Measurements from ENCODE around the gene FAM221B.
A peak's percentile ranks its signal among the peaks of the same experiment; 100 is the strongest.

Gene FAM221B

DNA sequence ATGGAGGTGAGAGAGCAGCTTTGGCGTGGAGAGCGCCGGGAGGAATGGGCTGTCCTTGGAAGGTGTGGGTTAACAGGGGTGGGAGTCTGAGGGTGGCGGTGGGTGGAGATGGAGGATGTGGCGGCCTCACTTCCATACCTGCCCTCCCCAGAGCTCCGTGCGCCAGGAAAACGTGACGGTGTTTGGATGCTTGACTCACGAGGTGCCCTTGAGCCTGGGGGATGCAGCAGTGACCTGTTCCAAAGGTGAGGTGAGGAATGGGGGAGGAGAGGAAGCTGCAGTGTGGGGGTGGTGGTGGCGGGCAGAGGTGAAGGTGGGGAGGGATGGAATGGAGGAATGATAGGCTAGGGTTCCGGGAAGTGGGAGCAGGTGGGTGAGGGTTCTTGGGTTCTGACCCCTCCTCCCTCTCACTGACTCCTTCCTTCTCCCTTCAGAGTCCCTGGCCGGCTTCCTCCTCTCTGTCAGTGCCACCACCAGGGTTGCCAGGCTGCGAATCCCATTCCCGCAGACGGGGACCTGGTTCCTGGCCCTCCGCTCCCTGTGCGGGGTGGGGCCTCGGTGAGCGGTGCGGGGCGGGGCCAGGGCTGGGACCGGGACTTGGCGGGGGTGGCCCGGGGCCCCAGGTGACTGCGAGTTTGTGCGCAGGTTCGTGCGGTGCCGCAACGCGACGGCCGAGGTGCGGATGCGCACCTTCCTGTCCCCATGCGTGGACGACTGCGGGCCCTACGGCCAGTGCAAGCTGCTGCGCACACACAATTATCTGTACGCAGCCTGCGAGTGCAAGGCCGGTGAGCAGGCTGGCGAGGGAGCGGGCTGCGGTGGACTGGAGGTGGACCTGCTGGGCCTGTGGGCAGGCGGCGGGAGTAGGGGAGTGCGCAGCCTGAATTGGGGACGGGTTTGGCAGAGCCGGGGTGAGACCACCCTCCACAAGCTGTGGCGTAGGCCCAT, 17.6 kb upstream of the FAM221B start:
- no peak for DNase-seq

DNA sequence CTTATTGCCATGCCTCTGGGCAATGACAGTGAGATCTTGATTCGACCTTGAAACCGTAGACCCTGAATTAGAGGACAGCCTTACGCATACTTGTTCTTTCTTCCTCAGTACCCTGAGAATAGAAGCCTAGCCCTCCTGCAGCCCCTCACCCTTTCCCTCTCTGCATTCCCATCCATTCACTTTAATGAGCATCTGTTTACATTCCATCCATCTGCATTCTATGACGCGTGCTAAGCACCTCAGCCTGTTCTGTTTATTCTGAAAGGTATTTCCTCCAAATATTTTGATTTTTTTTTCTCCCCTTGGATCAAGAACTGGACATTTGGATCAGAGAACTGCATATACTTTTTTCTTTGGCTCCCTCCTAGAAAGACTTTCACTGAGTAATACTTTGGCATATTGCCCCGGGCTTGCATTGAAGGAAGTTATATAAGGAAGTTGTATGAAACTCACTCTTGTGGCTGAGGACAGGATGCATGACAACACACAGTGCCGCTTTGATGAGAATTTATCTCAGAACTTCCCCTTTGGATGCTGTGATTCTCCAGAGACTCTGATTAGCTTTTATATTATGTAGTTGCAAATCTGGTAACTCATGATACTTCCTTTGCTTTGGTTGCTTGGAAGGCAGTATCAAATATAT, 16.2 kb upstream of the FAM221B start:
- no peak for DNase-seq

DNA sequence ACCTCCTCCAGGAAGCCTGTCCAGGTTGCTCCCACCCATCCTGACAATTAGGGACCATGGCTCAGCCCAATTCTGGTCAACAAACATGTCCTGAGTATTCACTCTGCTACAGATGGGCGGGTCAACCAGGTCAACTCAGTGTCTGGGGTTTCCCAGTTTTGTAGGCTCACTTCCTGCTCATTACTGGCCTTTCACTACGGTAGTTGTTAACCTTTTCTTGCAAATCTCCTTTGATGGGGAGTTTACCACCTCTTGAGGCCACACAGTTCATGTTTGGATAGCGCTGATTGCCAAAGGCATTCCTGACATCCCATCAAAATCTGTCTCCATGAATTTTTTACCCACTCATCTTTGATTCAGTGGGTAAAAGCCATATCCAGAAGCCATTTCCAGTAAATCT, 14.3 kb upstream of the FAM221B start:
- DNase-seq = no peak

DNA sequence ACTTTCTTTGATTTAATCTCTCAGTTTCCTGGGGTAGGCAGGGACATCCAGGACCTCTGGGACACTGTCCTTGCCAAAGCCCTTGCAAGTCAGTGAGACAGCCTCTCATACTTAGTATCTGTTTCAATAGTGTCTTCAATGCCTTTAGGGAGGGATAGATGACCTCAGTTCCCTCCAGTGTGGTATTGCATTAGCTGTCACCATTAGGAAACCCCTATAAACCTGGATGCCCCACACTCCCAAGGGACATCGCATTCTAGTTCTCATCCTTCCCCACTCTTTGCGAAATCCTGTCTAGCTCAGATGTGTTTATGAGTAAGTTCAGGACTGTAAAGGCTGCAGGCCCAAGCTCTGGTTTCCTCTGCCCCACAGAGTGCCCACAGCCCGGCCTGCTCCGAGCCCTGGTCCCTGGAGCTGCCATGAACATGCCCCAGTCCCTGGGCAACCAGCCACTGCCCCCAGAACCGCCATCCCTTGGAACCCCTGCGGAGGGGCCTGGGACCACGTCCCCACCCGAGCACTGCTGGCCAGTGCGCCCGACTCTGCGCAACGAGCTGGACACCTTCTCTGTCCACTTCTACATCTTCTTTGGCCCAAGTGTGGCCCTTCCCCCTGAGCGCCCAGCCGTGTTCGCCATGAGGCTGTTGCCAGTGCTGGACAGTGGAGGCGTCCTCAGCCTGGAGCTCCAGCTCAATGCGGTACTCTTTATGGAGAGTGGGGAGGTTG, 13.7 kb upstream of the FAM221B start:
- DNase-seq = no peak

DNA sequence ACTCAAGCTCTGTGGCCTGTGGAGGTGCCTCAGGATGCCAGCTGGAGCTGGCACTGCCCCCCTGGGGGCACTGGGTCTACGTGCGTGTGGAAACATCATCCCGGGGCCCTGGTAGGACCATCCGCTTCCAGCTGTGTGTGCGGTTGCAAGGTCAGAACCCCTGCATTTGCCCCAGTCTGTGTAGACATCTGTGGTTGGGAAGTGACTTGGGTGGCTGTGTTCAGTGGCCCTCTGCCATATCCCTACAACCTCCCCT, 13.0 kb upstream of the FAM221B start:
- no peak for DNase-seq

DNA sequence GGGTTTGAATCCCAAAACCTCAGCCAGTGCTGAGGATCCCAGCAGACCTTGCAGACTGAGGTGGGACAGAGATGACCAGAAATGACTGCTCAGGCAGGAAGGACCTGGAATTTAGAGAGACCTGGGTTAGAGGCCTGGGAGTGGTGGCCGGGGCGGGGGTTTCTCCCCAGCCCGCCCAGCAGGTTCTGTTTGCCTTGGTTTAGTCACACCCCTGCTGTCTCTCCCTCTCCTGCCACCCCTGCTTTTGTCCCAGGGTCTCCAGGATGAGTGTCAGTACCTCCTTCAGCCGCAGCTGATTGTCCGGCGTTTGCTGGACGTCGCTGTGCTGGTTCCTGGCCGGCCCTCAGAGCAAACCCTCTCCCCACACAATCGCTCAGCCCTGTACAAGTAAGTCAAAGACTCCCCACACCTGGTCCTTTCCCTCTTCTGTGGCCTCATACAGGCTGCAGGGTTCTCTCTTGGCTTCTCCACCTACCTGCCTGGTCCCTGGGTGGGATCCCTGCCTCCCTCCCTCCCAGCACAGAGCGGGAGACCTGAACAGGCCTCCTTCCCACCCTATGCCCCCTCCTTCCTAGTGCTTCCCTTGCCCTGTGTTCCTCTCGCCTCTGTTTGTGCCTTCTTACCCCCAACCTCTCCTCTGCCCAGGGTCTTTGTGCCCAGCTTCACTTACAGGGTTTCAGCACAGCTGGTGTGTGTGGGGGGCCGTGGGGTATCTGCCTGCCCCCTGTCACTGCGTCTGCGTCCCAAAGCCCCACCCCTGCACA, 12.5 kb upstream of the FAM221B start:
- no peak for DNase-seq

DNA sequence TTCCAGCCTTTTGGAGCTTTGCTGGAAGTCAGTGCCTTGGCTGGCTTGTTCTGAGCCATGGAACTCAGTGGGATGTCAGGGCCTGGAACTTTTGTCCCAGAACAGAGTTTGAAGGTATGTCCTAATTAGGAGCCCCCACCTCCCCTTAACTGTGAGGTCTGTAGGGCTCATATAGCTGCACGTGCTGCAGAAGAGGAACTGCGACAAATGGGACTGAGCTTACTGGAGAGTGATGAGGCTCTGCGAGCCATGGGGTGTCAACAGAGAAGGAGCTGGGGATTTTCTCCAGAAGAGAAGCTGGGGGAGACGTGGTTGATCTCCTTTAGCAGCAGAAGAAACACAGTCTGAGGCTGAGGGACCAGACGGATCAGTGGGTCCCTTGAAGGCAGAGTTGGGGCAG, 11.4 kb upstream of the FAM221B start:
- no peak for DNase-seq

DNA sequence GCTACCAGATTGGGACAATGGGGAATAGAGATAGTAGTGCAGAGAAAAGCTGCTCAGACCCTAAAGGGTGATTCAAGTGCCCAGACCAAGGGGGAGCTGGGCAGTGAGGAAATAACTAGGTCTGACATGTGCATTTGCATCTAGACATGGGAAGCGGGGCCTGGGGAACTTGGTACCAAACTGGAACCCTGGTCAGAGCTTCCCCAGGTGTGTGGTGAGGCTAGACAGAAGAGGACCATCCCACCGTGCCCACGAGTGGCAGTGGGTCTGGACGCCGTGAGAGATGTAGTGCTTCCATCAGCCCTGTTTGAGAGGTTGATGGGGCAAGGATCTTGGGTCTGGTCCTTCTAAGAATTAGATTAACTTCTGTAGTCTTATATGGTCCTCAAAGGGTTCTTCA, 8.1 kb upstream of the FAM221B start:
- no peak for DNase-seq

DNA sequence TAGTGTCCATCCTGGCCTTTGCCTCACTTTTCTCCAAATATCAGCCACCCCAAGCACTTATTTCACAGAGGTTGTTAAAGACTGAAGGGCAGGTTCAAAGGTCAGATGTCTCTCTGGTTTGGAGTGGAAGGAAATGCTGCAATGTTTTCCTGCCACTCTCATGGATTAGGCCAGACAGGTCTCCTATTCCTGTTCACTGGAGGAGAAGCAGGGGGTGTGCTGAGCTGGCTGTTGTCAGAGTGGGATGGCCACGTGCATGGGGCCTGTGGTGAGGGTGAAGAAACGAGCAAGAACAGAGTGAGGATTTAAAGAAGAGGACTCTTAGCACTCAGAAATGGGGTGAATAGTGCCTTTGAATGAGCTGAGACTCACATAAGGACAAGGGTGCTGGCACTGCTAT, 7.2 kb upstream of the FAM221B start:
- no peak for DNase-seq

DNA sequence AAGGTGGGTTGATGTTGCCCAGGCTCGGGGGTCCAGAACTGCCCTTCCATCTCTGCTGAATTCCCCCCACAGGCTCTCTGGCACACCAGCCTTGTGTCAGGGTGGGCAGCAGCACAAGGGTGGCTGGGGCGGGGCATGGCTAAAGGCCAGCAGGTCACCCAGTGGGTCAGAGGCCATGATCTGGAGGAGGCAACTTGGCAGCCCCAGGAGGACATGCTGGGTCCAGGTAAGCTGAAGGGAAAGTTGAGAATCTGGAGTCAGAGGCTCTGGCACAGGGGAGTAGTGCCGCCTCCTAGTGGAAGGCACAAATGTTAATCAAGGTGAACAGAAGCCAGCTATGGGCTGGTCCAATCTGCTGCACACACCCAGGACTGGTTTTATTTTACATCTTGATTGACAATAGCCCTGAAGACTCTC, 6.7 kb upstream of the FAM221B start:
- no peak for DNase-seq

DNA sequence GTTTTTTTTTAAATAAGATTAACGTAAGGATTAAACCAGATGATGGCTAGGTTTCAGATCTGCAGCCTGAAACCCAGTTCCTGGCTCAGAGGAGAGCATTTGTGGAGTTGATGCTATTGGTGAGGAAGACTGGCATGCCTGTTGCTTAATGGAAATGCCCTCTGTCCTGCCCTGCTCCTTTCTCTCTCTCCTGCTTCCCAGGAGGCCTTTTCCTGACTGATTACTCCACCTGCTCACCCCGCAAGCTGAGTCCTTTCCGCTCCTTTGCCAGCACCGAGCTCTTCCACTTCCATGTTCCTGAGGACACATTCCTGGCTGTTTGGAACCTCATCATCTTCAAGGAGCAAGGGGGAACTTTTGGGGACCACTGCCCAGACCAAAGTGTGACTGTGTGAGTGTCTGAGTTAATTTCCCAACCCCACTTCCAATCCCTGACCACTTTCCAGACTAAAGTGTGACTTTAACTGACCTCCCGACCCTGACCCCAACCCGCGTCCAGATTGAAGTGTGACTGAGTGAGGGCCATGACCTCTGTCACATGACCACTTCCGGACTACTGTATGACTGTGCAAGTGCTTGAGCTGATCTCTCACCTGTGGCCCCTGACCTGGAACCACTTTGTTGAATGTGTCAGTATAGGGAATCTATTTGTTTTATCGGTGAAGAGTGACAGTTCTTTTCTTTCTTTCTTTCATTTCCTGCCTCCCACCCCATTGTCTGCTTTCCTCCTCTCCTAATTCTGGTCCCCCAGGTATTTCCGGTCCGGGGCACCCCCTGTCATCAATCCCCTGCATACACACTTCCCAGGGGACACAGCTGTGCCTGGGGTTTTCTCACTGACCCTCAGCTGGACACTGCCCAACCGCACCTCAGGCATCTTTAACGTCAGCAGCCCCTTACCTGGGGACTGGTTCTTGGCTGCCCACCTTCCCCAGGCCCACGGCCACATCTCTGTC, 6.0 kb upstream of the FAM221B start:
- no peak for DNase-seq

DNA sequence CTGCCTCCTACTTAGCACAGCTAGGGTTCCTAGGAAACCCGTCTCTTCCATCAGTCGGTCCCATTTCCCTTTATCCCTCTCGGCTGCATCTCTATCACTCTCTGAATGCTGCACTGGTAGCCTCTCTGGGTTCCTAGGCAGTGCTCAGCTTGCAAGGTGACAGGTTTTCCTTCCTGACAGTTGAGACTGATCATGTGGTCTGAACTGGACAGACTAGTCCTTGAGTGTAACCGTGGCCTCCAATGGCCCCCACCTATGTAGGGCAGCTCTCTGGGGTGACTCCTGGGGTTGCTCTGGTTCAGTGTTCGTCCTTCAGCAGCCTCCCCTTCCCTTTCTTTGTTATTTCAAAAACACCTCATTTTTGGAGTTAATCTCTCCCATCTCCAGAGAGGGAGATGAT, 4.3 kb upstream of the FAM221B start:
- no peak for DNase-seq

DNA sequence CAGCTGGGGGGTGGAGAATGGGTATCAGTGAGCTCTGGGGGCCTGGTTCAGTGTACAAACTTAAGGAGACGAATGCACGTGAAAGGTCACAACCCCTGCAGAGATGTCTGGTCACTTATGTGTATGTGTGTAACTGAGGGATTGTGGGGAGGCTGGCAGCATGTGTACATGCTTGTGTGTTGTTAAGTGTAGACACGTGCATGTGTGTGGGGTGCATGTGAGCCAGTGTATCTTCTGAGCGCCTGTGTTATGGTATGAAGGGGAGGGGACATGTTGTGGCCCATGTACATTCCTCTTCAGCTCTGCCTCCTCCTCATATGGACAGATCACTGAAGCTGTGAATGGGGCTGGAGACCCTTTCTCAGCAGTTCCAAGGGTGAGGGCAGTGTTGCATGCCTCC, 2.5 kb upstream of the FAM221B start:
- DNase-seq = no peak

DNA sequence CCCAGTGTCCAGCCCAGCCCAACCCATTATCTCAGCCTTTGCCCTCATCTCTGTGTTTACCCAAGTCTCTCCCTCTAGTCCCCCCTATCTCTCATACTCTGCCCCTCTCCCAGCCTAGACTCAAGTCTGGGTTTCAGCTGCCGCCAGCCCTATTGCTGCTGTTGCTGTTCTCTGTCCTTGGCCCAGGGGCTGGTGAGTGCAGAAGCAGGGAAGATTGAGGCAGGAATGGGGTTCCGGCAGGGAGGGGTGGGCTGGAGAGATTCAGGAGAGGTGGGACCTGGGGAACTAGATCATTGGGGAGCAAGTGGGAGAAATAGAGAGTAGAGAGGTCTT, 1.2 kb upstream of the FAM221B start:
- no peak for DNase-seq

DNA sequence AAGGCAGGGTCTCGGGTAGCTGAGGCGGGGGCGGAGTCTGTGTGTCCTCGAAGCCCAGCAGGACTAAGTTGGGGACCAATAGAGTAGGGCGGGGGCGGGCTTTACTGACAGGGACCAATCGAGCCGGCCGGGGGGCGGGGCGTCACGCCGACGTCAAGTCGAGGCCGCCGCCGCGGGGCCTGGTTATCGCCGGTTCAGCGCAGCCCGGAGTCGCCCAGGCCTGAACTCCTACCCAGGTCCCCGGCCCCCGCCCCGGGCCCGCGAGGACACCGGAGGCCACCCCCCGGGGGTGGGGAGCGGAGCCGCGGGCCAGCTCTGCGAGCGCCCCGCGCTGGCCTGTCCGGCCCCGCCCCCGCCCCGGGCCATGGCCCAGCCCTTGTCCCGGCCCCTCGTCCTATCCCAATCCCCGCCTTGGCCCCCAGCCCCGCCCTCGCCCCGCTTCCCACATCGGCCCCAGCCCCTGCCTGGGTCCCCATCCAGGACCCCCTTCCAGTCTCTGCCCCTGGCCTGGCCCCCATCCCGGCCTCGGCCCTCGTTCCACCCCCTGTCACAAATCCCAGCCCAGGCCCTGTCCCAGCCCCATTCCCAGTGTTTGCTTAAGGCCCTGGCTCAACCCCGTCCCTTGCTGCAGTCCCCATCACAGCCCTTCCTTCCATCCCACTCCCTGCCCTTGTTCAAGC, 692 bp upstream of the FAM221B start, which contains the start of gene TMEM8B:
TSS of gene TMEM8B (plus strand) at position 145 of the 680 bp plus-strand sequence. CDS start at position 365, 220 bp downstream.
- DNase-seq = peak; percentile 71

DNA sequence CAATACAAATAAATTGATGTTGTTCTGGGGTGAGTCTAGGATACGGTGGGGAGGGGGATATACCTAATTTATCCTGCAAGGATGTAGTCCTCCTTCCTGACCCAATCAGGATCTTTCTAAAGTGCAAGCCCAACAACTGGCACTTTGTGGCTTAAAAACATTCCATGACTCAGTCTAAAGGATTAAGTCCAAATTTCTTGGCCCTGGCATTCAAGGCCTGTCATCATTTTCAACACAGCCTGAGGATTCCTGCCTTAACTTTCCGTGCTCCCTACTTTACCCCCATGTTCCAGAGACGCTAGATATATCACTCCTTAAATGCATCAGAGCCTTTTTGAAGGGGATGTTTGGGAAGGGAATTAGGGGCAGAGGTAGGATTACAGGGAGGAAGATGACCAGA, 1.0 kb downstream of the FAM221B start:
- no peak for DNase-seq

DNA sequence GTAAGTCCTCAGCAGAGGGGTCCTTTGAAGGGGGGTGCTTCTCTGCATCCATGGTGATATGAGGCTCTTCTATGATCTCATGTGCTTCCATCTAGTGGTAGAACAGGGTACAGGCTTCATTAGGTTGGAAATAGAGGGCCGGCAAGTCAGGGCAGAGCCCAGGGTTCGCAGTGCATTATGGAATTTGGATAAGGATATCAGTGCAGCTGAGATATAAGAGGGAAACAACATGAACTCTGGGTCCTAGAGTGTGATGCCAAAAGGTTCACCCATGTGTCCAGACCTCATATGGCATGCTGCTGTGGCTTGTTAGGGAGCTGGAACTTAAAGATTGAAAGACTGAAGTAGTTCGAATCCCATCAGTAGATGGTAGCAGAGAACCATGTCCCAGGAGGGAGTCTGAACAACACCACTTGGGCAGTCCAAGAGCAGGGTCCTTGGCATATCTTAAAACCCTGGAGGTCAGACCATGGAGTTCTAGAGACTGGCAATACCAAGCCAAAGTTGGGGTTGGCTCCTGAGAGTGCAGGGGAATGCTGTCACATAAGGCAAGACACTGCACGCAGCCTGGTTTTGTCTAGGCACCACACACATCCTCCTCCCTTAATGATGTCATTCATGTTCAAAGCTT, 2.3 kb downstream of the FAM221B start:
- peak; percentile 25 for DNase-seq

DNA sequence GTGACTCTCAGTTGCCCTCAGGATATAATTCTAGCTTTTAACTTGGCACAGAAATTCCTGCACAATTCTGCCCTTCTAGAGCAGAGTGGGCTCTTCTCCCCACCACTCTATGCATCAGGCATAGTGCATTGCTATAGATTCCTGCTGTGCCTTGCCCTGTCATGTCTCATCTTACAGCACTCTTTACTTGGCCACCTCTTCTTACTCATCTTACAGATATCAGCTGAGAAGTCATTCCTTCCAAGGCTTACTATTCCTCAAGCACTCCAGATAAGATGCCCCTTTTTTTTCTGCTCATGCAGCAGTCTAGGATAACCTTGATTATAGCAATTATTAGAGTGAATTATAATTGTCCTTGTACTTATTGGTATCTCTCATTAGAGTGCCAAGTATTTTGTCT, 5.6 kb downstream of the FAM221B start:
- DNase-seq = no peak

DNA sequence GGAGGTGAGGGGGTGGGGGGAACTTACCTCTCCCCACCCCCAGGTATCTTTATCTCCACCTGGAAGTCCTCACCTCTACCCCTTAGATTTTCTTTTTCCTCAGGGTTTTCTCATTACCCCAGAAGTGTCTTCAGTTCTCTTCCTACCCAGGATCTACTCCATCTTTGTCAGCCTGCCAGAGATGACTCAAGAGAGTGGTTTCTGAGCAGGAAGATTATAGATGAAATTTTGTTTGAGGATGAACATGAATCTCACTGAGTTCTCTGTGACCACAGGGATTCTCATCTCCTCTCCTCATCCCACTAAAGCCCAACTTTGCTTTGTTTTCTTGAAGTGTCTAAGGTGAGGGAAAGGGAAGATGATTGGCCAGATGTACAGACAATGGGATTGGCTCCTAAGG, 8.5 kb downstream of the FAM221B start:
- DNase-seq = no peak

DNA sequence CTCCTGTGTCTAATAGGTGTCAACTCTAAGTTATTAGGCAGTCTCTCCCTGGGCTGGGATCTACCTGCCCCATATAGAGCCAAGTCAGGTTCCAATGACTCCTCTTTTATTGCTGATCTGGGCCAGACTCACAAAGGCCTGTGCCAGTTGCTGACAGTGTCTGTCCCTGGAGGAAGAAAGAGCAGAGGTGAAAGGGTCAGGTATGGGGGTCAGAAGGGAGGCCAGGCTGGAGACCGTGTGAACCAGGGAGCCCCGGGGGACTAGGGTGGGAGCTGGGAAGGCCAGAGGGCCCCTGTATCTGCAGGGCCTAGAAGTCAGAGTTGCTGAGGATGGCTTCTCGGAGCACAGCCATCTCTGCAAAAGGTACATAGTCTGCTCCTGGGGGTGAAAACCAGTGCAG, 10.2 kb downstream of the FAM221B start:
- no peak for DNase-seq

DNA sequence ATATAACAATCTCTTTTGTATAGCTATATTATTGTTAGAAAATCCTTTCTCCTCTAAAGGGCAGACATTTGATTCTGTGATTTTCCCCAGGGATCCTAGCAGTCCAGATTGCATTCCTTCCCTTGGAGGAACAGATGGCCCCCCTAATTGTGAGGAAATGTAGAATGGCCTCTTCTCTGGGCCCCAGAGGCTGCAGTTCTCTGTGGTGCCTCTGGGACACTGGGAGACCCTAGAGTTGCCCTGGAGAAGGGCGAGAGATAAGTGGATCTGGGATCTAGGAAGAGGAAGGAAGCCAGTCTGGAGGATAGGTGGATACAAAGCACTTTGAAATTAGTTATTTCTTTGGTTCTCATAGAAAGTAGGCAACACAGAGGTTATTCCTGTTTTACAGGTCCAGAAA, 11.8 kb downstream of the FAM221B start:
- no peak for DNase-seq
